Erythroblast (primary cell): ENCODE data around the gene TAS2R42.

Experiments
- DNase-seq, 2 experiments: peaks; one replicate each; lab custom pipeline; 2025; lab: John Stamatoyannopoulos, UW
- GATA1 ChIP-seq: IDR thresholded peaks from 2 replicates; pipeline ENCODE4 v1.6.1; 2011; ENCODE audit warnings: low read depth, mild to moderate bottlenecking, control low read depth, low read length, moderate library complexity
- POLR2A ChIP-seq: IDR thresholded peaks from 2 replicates; pipeline ENCODE4 v1.6.1; 2011; ENCODE audit warnings: mild to moderate bottlenecking, low read length

TAS2R42 gene

DNA sequence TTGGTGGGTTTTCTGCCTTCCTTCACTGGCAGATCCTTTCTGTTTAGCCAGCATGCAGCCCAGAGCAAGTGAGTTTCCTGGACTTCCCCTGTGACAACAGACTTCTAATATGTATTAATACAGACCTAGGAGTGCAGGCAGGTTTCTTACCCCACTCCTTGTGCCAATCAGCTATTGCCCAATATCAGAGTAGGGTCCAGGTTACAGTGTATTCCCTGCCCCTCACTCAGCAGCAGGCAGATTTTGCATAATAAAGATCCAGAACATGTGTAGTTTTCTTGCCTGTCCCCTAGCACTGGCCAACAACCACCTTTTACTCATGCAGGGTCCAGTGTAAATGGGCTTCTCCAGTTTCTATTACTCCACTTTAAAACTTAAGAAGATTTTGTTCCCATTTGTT lies 20.4 kb downstream of the TAS2R42 start:
- TF ChIP-seq GATA1 (no peak), POLR2A (no peak)
- no peak for DNase-seq

DNA sequence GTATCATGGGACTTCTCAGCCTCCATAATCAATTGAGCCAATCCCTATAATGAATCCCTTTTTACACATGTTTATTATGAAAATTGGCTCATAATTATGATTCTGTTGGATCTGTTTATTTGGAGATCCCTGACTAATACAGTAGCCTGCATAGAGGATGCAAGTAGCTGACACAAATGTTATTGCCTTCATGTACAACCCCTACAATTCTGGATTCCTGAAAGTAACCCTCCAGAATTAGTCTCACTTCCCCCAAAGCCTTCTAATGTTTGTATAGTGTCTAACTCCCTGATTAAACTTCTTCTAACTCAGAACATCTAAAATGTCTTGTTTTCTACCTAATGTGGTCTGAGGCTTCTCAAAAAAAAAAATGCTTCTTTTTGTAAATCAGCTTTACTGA lies 22.4 kb downstream of the TAS2R42 start:
- no peak for DNase-seq
- TF ChIP-seq POLR2A, result no peak
- TF ChIP-seq GATA1, result no peak

DNA sequence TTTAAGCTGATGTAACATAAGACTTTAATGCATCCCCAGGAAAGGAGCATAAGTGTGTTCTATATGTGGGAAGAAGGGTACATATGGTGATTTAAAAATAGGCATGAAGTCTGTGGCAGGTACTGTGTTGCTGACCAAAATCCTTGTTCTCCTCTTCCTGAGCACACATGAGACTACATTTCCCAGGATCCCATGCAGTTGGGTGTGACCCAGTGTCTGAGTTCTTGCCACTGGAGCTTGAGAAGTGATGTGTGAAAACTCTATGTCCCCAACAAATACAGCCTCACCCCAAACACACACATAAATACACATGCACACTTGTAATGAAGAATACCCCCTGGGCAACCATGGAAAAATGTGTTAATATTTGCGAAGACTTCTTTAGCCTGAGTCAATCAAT lies 24.2 kb downstream of the TAS2R42 start:
- no peak for TF ChIP-seq POLR2A
- no peak for TF ChIP-seq GATA1
- DNase-seq, result peak; percentile 12 to 34

DNA sequence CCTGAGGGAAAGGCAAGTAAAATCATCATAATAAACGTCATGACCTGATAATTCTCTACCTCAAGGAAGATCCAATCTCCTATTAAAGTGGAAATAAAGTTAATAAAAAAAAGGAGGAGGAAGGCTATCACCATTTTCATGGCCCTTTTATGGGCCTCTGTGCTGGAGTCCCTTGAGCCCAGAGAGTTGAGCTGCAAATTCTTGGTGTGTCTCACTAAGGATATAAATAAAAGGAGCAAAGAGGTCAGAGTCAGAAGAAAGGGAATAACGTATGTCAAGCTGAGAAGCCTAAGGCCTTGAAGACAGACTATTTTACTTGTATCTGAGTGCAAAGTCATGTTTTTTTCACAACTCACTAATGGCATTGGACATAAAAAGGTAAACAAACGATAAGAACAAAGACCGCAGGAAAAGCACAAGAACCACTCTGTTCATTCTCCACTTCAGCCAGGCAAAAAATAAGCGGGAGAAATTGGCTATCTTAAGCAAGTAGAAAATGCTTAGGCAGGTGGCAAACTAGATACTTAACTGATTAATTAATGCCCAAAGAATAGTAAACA lies 27.8 kb downstream of the TAS2R42 start:
- TF ChIP-seq POLR2A (no peak), GATA1 (no peak)
- DNase-seq, result no peak

DNA sequence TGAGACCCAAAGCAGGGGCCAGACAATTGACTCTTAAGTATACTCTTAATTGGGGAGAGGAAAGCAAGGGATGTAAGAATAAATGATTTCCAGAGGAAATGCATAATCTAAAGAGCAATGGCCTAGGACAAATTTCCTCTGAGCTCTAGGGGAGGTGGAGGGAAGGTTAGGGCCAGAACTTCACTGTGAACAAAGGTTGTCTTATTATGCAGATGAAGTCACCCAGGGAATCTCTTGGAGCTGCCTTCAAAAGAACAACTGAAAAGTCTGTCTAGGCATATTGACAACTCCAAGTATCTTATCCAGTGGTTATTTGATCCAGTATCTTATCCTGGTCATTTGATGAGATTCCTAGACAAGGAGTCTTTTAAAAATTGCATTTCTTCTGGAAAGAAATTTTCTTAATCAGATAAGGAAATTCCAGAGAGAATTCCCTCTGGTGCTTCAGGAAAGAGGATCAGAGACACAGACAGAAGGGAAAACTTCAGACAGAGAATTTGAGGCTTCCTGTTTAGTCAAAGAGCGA lies 32.3 kb downstream of the TAS2R42 start:
- TF ChIP-seq POLR2A (no peak), GATA1 (no peak)

DNA sequence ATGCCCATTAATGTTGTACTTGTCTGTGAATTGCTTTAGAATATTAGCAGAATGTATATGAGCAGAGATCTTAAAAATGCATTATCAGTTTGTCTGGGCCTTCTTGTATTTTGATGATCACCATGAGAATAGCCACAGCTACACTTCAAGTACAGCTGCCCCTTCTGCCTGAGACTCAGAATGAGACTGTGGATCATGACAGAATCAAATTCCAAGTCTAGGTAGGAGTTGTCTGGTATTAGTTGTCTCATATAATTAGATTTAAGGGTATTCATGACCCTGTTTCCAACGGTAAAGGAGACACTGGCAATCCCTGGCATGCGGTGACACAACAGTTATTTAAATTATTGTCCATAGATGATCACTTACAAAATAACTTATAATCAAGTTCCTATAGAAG lies 34.0 kb downstream of the TAS2R42 start:
- no peak for DNase-seq

More for the DNA sequence above, 32.3 kb downstream of the TAS2R42 start:
- DNase-seq, result no peak

DNA sequence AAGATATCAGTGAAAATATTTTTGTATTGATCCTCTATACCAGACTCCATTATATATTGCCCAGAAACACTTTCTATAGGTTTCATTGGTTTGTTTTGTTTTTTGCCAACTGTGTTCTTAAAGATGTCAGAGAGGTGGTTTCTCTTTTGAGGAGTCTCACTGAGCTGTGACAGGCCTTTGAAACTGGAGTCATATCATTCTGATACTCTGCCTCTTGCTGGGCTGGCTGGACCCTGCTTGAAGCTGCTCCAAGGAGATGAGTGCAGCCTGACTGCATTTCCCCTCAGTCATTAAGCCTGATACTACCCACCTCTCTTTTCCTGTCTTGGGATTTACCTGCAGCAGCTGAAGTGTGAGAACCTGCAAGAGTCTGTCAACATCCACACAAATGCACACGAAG lies 35.9 kb downstream of the TAS2R42 start:
- no peak for TF ChIP-seq POLR2A
- no peak for TF ChIP-seq GATA1
- DNase-seq, result no peak

More for the DNA sequence above, 34.0 kb downstream of the TAS2R42 start:
- no peak for TF ChIP-seq GATA1
- no peak for TF ChIP-seq POLR2A

DNA sequence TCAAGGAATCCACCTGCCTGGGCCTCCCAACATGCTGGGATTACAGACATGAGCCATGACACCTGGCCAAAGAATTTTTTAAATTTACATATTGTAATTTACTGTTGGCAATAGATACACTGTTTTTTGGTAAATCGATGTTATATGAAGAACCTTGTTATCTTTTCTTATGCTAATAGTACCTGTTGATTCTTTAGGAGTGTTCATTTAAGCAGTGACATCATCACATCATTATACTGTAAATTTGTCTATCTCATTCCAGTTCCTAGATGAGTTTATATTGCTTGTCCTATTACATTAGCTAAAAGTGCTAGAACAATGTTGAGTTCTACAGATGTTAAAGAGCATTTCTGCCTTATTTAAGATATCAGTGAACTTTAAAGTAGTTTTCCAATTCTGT lies 39.3 kb downstream of the TAS2R42 start:
- TF ChIP-seq GATA1 (no peak), POLR2A (no peak)
- no peak for DNase-seq

DNA sequence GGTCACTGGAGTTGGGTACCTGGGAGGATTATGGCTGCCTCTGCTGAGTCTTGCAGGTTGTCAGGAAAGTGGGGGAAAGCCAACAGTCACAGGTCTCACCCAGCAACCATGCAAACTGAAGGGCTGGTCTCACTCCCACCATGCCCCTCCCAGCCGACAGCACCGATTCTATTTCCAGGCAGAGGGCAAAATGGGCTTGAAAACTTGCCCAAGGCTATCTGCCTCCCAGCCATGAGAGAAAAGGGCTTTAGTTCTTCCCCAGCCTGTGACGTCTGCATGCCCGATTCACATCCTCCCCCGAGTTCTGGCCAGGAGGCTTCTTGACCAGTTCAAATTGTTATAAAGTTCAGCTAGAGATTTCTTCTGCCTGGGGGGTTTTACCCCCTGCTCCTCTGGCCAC lies 42.4 kb downstream of the TAS2R42 start:
- no peak for TF ChIP-seq POLR2A
- no peak for TF ChIP-seq GATA1
- DNase-seq, result no peak

DNA sequence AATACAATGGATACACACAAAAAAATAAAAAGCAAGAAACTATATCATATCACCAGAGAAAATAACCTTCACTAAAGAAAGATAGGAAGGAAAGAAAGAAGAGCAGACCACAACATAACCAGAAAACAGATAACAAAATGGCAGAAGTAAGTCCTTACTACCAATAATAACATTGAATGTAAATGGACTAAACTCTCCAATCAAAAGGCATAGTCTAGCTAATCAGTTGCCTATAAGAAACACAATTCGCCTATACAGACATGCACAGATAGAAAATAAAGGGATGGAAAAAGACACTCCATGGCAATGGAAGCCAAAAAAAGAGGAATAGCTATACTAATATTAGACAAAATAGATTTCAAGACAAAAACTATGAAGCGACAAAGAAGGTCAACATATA lies 43.4 kb downstream of the TAS2R42 start:
- TF ChIP-seq POLR2A (no peak), GATA1 (no peak)

DNA sequence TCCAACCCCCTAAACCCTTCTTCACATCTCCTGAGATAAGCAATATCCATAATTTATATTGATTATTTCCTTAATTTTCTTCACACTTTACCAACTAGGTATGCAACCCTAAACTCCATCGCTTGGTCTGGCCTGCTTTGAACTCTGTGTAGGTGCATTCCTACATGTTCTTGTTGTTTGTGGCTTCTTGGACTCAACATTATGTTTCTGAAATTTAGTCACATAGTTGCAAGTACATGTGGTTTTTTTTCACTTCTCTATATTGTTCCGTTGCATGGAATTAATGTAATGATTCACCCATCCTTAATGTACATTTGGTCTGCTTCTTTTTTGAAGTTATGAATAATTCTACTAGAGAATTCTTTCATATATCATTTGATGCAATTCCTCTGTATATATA lies 50.7 kb downstream of the TAS2R42 start:
- DNase-seq, result no peak
- TF ChIP-seq GATA1 (no peak), POLR2A (no peak)

More for the DNA sequence above, 43.4 kb downstream of the TAS2R42 start:
- DNase-seq, result no peak
